K562 (cell line): ENCODE results near the gene VWC2L. TPM values are rescaled to one million over a fixed set of nuclear protein-coding genes. Genes with fewer than 3 reads are reported as not detected.

ENCODE experiments used
- GTF2A2 ChIP-seq: IDR thresholded peaks from 2 replicates; pipeline ENCODE4 v1.6.1; 2016; ENCODE audit warnings: mild to moderate bottlenecking, missing genetic modification characterization, missing compliant biosample characterization
- HDAC1 ChIP-seq, 2 experiments: fragments of 450-650 bp; IDR thresholded peaks; 2 replicates each; pipeline ENCODE4 v1.6.1; 2016 to 2017; ENCODE audit warnings: inconsistent platforms in 1 of 2, mild to moderate bottlenecking in 1 of 2, moderate library complexity in 1 of 2
- NR3C1 ChIP-seq: sonication (generic); formaldehyde crosslinking; IDR thresholded peaks from 2 replicates; pipeline ENCODE4 v1.8.1; 2022; ENCODE audit warnings: missing genetic modification reagents
- PRPF4 ChIP-seq: fragments of 200-400 bp; formaldehyde crosslinking; IDR thresholded peaks from one replicate; pipeline ENCODE4 v1.6.1; 2017; ENCODE audit warnings: low read length, low read depth, mild to moderate bottlenecking; ENCODE audit not compliant: insufficient read depth, poor library complexity, severe bottlenecking
- polyA plus RNA-seq, 8 experiments: library from polyadenylated mRNA; depleted of rRNA in 4 of 8; stranded (reverse) in 5 of 8; unstranded in 3 of 8; fragments of >200 nt; fragmentation: Nextera tagmentation in 2 of 8; fragmentation: Illumina TruSeq in 1 of 8; extraction: Ambion mirVana in 2 of 8; extraction: Trizol in 1 of 8; gene quantifications; 2 replicates each; pipeline versions ENCODE4 v1.2.1 to v1.2.3, GENCODE V29; 2011 to 2014; ENCODE audit warnings: inconsistent platforms in 1 of 8, missing spikeins in 1 of 8
- total RNA-seq, 7 experiments: library from RNA; depleted of rRNA in 6 of 7; stranded (reverse); fragments of >200 nt in 6 of 7; fragmentation: Illumina TruSeq in 2 of 7; extraction: Trizol in 2 of 7; gene quantifications; 2 replicates each; pipeline versions ENCODE4 v1.2.1 to v1.2.3, GENCODE V29; 2011 to 2021; ENCODE audit warnings: low replicate concordance in 1 of 7
- TF ChIP-seq, protein P1 (sequence below): fragments of 200-600 bp; sonication (generic); IDR thresholded peaks from one replicate; pipeline ENCODE4 v1.6.1; 2012; ENCODE audit warnings: mild to moderate bottlenecking, low read depth, low read length, inconsistent platforms
- TF ChIP-seq, protein P2 (sequence below), 2 experiments: fragments of 450-650 bp in 1 of 2; sonication (generic) in 1 of 2; formaldehyde crosslinking in 1 of 2; IDR thresholded peaks; 2 replicates each; pipeline versions ENCODE4 v1.7.1 to v1.9.0; 2016 to 2022; ENCODE audit warnings: inconsistent platforms in 1 of 2, mild to moderate bottlenecking in 1 of 2, missing genetic modification reagents in 1 of 2
- TF ChIP-seq, protein P3 (sequence below): fragments of 250-450 bp; sonication (Bioruptor Pico); IDR thresholded peaks from 2 replicates; pipeline ENCODE4 v1.9.0; 2021; ENCODE audit warnings: mild to moderate bottlenecking

Gene VWC2L
- total and polyA plus RNA-seq, 9 of the 15 experiments (the other 6 are each of a cell fraction or from before 2014, with no cell fraction given) = not detected

DNA sequence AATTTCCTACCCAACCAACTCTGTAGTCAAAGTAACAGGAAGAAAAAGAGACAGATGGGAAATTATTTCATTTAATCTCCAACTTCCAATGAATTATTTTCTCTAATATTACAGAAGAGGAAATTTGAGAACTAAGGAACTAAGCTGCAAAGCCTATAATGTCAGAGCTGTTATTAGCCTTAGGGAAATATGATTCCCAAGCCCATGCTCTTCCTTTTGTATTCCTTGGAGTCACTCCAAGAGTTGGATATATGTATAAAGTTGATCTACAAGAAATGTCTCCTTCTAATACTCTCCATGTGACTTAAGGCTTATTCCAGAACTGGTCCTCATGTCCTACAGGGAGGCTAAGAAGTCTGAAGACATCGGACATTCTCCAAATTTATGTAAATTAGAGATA is 31.6 kb upstream of the VWC2L start (continued):
- TF ChIP-seq, protein P1, sequence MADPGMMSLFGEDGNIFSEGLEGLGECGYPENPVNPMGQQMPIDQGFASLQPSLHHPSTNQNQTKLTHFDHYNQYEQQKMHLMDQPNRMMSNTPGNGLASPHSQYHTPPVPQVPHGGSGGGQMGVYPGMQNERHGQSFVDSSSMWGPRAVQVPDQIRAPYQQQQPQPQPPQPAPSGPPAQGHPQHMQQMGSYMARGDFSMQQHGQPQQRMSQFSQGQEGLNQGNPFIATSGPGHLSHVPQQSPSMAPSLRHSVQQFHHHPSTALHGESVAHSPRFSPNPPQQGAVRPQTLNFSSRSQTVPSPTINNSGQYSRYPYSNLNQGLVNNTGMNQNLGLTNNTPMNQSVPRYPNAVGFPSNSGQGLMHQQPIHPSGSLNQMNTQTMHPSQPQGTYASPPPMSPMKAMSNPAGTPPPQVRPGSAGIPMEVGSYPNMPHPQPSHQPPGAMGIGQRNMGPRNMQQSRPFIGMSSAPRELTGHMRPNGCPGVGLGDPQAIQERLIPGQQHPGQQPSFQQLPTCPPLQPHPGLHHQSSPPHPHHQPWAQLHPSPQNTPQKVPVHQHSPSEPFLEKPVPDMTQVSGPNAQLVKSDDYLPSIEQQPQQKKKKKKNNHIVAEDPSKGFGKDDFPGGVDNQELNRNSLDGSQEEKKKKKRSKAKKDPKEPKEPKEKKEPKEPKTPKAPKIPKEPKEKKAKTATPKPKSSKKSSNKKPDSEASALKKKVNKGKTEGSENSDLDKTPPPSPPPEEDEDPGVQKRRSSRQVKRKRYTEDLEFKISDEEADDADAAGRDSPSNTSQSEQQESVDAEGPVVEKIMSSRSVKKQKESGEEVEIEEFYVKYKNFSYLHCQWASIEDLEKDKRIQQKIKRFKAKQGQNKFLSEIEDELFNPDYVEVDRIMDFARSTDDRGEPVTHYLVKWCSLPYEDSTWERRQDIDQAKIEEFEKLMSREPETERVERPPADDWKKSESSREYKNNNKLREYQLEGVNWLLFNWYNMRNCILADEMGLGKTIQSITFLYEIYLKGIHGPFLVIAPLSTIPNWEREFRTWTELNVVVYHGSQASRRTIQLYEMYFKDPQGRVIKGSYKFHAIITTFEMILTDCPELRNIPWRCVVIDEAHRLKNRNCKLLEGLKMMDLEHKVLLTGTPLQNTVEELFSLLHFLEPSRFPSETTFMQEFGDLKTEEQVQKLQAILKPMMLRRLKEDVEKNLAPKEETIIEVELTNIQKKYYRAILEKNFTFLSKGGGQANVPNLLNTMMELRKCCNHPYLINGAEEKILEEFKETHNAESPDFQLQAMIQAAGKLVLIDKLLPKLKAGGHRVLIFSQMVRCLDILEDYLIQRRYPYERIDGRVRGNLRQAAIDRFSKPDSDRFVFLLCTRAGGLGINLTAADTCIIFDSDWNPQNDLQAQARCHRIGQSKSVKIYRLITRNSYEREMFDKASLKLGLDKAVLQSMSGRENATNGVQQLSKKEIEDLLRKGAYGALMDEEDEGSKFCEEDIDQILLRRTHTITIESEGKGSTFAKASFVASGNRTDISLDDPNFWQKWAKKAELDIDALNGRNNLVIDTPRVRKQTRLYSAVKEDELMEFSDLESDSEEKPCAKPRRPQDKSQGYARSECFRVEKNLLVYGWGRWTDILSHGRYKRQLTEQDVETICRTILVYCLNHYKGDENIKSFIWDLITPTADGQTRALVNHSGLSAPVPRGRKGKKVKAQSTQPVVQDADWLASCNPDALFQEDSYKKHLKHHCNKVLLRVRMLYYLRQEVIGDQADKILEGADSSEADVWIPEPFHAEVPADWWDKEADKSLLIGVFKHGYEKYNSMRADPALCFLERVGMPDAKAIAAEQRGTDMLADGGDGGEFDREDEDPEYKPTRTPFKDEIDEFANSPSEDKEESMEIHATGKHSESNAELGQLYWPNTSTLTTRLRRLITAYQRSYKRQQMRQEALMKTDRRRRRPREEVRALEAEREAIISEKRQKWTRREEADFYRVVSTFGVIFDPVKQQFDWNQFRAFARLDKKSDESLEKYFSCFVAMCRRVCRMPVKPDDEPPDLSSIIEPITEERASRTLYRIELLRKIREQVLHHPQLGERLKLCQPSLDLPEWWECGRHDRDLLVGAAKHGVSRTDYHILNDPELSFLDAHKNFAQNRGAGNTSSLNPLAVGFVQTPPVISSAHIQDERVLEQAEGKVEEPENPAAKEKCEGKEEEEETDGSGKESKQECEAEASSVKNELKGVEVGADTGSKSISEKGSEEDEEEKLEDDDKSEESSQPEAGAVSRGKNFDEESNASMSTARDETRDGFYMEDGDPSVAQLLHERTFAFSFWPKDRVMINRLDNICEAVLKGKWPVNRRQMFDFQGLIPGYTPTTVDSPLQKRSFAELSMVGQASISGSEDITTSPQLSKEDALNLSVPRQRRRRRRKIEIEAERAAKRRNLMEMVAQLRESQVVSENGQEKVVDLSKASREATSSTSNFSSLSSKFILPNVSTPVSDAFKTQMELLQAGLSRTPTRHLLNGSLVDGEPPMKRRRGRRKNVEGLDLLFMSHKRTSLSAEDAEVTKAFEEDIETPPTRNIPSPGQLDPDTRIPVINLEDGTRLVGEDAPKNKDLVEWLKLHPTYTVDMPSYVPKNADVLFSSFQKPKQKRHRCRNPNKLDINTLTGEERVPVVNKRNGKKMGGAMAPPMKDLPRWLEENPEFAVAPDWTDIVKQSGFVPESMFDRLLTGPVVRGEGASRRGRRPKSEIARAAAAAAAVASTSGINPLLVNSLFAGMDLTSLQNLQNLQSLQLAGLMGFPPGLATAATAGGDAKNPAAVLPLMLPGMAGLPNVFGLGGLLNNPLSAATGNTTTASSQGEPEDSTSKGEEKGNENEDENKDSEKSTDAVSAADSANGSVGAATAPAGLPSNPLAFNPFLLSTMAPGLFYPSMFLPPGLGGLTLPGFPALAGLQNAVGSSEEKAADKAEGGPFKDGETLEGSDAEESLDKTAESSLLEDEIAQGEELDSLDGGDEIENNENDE = no peak
- TF ChIP-seq, protein P2, sequence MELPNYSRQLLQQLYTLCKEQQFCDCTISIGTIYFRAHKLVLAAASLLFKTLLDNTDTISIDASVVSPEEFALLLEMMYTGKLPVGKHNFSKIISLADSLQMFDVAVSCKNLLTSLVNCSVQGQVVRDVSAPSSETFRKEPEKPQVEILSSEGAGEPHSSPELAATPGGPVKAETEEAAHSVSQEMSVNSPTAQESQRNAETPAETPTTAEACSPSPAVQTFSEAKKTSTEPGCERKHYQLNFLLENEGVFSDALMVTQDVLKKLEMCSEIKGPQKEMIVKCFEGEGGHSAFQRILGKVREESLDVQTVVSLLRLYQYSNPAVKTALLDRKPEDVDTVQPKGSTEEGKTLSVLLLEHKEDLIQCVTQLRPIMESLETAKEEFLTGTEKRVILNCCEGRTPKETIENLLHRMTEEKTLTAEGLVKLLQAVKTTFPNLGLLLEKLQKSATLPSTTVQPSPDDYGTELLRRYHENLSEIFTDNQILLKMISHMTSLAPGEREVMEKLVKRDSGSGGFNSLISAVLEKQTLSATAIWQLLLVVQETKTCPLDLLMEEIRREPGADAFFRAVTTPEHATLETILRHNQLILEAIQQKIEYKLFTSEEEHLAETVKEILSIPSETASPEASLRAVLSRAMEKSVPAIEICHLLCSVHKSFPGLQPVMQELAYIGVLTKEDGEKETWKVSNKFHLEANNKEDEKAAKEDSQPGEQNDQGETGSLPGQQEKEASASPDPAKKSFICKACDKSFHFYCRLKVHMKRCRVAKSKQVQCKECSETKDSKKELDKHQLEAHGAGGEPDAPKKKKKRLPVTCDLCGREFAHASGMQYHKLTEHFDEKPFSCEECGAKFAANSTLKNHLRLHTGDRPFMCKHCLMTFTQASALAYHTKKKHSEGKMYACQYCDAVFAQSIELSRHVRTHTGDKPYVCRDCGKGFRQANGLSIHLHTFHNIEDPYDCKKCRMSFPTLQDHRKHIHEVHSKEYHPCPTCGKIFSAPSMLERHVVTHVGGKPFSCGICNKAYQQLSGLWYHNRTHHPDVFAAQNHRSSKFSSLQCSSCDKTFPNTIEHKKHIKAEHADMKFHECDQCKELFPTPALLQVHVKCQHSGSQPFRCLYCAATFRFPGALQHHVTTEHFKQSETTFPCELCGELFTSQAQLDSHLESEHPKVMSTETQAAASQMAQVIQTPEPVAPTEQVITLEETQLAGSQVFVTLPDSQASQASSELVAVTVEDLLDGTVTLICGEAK (IDR thresholded peaks at IDR 0.05) = no peak
- TF ChIP-seq, protein P2 (CRISPR knock-in tag; IDR thresholded peaks at IDR 0.05) = no peak
- no peak for TF ChIP-seq GTF2A2
- no peak for TF ChIP-seq NR3C1 (CRISPR knock-in tag)
- TF ChIP-seq, protein P3, sequence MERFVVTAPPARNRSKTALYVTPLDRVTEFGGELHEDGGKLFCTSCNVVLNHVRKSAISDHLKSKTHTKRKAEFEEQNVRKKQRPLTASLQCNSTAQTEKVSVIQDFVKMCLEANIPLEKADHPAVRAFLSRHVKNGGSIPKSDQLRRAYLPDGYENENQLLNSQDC (CRISPR knock-in tag) = no peak
- no peak for TF ChIP-seq PRPF4
- TF ChIP-seq HDAC1 (IDR thresholded peaks at IDR 0.05) = no peak
